Gastroesophageal sphincter (tissue), 4 donors: Measurements from ENCODE around the gene GGCT. TPM values are rescaled to one million over a fixed set of nuclear protein-coding genes. Genes with fewer than 3 reads are reported as not detected.

Experiments
- ATAC-seq: fragments of 150-250 bp; one replicate; pipeline ENCODE4 v1.9.1; 2016; ENCODE audit warnings: mild to moderate bottlenecking, moderate library complexity
- H3K27ac ChIP-seq, 4 donors: fragments of 200-600 bp; sonication (generic) in 3 of 4; 1 replicate in 3 of 4; 2 replicates in 1 of 4; pipeline ENCODE4 v1.5.1; 2016 to 2019
- H3K27me3 ChIP-seq: fragments of 200-600 bp; sonication (generic); one replicate; pipeline ENCODE4 v1.5.1; 2019
- H3K36me3 ChIP-seq, 2 donors: fragments of 200-600 bp; sonication (generic); one replicate each; pipeline ENCODE4 v1.5.1; 2019; ENCODE audit warnings: control low read depth in 1 of 2
- H3K4me1 ChIP-seq, 3 donors: fragments of 200-600 bp; sonication (generic); 1 replicate in 2 of 3; 2 replicates in 1 of 3; pipeline ENCODE4 v1.5.1; 2016 to 2019; ENCODE audit warnings: control low read depth in 2 of 3
- H3K4me3 ChIP-seq, 2 donors: fragments of 200-600 bp; sonication (generic); one replicate each; pipeline ENCODE4 v1.5.1; 2019; ENCODE audit warnings: mild to moderate bottlenecking in 1 of 2, moderate library complexity in 1 of 2
- H3K9me3 ChIP-seq, 3 donors: fragments of 200-600 bp; sonication (generic); one replicate each; pipeline ENCODE4 v1.5.1; 2017 to 2019; ENCODE audit warnings: control low read depth in 2 of 3
- CTCF ChIP-seq, 4 experiments: fragments of 200-600 bp in 2 of 4; fragments of 450-650 bp in 2 of 4; sonication (generic) in 1 of 4; IDR thresholded peaks; one replicate each; pipeline ENCODE4 v1.5.1; 2017 to 2019; ENCODE audit warnings: antibody characterized with exemption in 4 of 4, mild to moderate bottlenecking in 2 of 4, moderate library complexity in 2 of 4
- EP300 ChIP-seq: sonication (generic); formaldehyde crosslinking; IDR thresholded peaks from one replicate; pipeline ENCODE4 v1.6.1; 2017; ENCODE audit warnings: antibody characterized with exemption, mild to moderate bottlenecking
- POLR2A ChIP-seq, 2 donors: fragments of 450-650 bp; IDR thresholded peaks; one replicate each; pipeline ENCODE4 v1.6.1; 2017; ENCODE audit warnings: antibody characterized with exemption in 2 of 2, mild to moderate bottlenecking in 2 of 2, moderate library complexity in 1 of 2
- POLR2AphosphoS5 ChIP-seq: sonication (generic); formaldehyde crosslinking; IDR thresholded peaks from one replicate; pipeline ENCODE4 v1.6.1; 2017; ENCODE audit warnings: antibody characterized with exemption
- WGBS, 2 donors: methylation state at CpG; one replicate each; pipeline ENCODE4 v1.1.5; 2018; ENCODE audit warnings: low coverage in 1 of 2; 5-methylcytosine and 5-hydroxymethylcytosine counted together
- total RNA-seq, 4 donors: library from RNA; depleted of rRNA; stranded (reverse); fragments of >200 nt; gene quantifications; one replicate each; pipeline ENCODE4 v1.1.0, GENCODE V29; 2016

Gene GGCT
- total RNA-seq, 4 donors from 2014 or later, result 16.7 to 29.0 (median 23.7) TPM

- WGBS, 2 donors, result 61 to 72% methylated on average over 5 to 6 of the region's 7 CpGs
- ATAC-seq, result no peak
Observed at GRCh38 chr7:30549931-30550493, 45.4 kb upstream of the GGCT start.

GRCh38 chr7:30548845-30549244 lies 44.2 kb upstream of the GGCT start:
- peak; percentile 81 for ATAC-seq
- H3K4me1 ChIP-seq, result peaks cover 0 to 19% (median 5%) of the 10 kb centered on the region in 3 donors

More at GRCh38 chr7:30549931-30550493, 45.4 kb upstream of the GGCT start:
- H3K4me1 ChIP-seq, result peaks cover 0 to 19% (median 5%) of the 10 kb centered on the region in 3 donors
- no peaks in the 10 kb centered on the region for H3K27me3 ChIP-seq
- TF ChIP-seq POLR2A (IDR thresholded peaks at IDR 0.05) (no peak), POLR2AphosphoS5 (no peak), EP300 (no peak), CTCF (IDR thresholded peaks at IDR 0.05) (no peak)
- no peaks in the 10 kb centered on the region for H3K9me3 ChIP-seq
- no peak overlapping the region for H3K4me3 ChIP-seq
- H3K27ac ChIP-seq, result no peak overlapping the region
- peaks cover 0 to 37% of the 10 kb centered on the region in 2 donors for H3K36me3 ChIP-seq

GRCh38 chr7:30546596-30546995 lies 42.0 kb upstream of the GGCT start:
- WGBS, 2 donors, result 98% methylated on average over 4 of the region's 4 CpGs; no CpG with 5 or more reads in 1 of the 2 donors
- no peak for TF ChIP-seq POLR2AphosphoS5
- no peak for TF ChIP-seq POLR2A (IDR thresholded peaks at IDR 0.05)
- TF ChIP-seq EP300, result no peak
- no peak for TF ChIP-seq CTCF (IDR thresholded peaks at IDR 0.05)
- Histone ChIP-seq H3K9me3 (no peaks in the 10 kb centered on the region), H3K27me3 (no peaks in the 10 kb centered on the region), H3K36me3 (peaks cover 0 to 42% of the 10 kb centered on the region in 2 donors), H3K4me3 (no peak overlapping the region), H3K27ac (no peak overlapping the region), H3K4me1 (peaks cover 0 to 19% (median 5%) of the 10 kb centered on the region in 3 donors)
- ATAC-seq, result no peak

More at GRCh38 chr7:30548845-30549244, 44.2 kb upstream of the GGCT start:
- Histone ChIP-seq H3K27me3 (no peaks in the 10 kb centered on the region), H3K4me3 (no peak overlapping the region), H3K27ac (peak overlapping the region in 1 of 4 donors; percentile 30), H3K9me3 (no peaks in the 10 kb centered on the region), H3K36me3 (peaks cover 0 to 39% of the 10 kb centered on the region in 2 donors)
- WGBS, 2 donors, result 16 to 23% methylated on average over 5 to 6 of the region's 6 CpGs
- TF ChIP-seq POLR2AphosphoS5, result no peak
- peak; percentile 66 to 87 (median 82) for TF ChIP-seq CTCF (IDR thresholded peaks at IDR 0.05)

- WGBS, 2 donors, result 68 to 85% methylated on average over 3 to 5 of the region's 5 CpGs
- no peaks in the 10 kb centered on the region for H3K9me3 ChIP-seq
Observed at GRCh38 chr7:30545791-30546555, 41.3 kb upstream of the GGCT start.

More at GRCh38 chr7:30545791-30546555, 41.3 kb upstream of the GGCT start:
- no peak for ATAC-seq
- H3K4me1 ChIP-seq, result peaks cover 0 to 14% (median under 1%) of the 10 kb centered on the region in 3 donors
- H3K36me3 ChIP-seq, result peaks cover 0 to 42% of the 10 kb centered on the region in 2 donors
- no peaks in the 10 kb centered on the region for H3K27me3 ChIP-seq
- no peak overlapping the region for H3K4me3 ChIP-seq
- H3K27ac ChIP-seq, result no peak overlapping the region
- no peak for TF ChIP-seq EP300
- TF ChIP-seq CTCF (IDR thresholded peaks at IDR 0.05), result no peak
- TF ChIP-seq POLR2A (IDR thresholded peaks at IDR 0.05), result no peak
- no peak for TF ChIP-seq POLR2AphosphoS5
